HG02571 (cell line): Measurements from ENCODE around the gene DERA.
"Not testable (repeated sequence)": the region's sequence is repeated elsewhere in the genome, so short reads cannot be mapped to it uniquely, and the experiment has no call there.

ENCODE experiments used
- ATAC-seq: cut with Tn5 transposase; IDR thresholded peaks from one replicate; pipeline ENCODE4 v1.9.1; 2021; ENCODE audit warnings: mild to moderate bottlenecking, moderate library complexity; ENCODE audit not compliant: unreplicated experiment

Gene DERA

DNA sequence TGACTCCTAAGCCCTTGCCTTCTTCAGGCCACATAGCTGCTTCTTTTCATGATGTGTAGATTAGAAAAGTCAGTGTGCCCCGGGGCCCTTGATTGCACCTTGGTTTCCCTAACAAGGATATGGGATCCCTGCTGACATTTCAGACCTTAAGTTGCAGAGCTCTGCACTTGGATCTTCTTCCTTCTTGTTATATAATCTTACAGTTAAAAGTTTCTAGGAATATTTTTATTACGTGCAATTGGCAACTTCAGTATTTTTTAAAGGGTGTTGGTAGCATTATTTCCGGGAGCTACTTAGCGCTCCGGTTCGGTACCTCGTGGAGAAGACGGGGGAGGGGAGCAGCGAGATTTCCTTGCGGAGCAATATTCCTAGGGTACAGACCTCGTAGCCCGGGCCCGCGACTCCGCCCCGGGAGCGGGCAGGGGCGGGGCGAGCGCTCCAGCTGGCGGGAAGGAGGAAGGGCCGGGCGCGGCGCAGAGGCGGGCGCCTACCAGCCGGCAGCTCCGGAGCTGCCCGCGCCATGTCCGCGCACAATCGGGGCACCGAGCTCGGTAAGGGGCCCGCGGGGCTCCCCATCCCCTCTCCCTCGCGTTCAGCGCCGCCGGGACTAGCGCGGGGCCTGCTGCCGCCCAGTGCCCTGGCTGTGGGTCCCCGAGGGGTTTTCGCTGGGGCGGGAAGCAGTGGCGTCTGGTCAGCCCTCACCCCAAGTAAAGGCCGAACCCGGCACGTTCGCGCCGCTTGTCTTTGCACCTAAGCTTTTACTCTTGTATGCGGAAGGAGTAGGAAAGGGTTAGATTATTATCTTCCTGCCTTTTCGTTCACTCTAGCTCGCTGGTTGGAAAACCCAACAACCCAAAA lies at the start of gene DERA:
DERA (plus strand) TSS at position 469 of the 858 bp plus-strand sequence; CDS start at position 521, 52 bp downstream.
- ATAC-seq, result peak; percentile 94

DNA sequence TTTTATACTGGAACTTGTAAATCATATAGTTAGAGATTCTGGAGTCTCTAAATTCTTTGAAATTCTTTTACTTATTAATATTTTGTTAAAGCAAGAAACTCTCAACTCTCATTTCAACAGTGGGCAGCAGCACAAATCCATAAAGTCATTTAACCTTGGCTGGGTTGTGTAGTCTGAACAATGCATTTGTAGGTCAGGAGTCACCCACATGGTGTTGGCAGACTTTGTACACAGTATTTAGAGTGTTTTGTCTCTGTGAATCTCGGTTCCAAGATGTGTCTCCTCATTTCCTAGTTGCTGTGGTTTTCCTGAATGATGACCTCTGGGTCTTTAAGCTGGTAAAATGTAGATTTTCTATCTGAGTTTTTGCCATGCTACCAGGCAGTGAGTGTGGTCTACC lies 49.7 kb upstream of the DERA start:
- no peak for ATAC-seq

DNA sequence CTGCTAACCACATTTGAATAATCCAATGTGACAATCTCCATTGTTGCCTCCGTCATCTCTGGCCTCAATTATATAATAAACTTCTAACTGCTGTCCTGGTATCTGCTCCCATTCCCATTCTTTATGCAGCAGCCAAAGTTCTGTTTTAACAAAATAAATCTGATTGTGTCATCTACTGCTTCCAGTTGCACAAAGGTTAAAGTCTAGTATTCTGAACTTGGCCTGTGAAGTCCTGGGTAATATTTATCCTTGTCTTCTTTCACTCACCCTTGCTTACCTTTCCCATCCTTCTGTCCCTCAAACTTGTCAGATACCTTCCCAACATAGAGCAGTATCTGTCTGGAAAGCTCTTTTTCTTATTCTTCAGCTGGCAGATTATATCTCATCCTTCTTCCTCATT lies 48.3 kb upstream of the DERA start:
- ATAC-seq, result no peak

- ATAC-seq, result no peak
Measured at GRCh38 chr12:15863372-15863771, 47.8 kb upstream of the DERA start.

DNA sequence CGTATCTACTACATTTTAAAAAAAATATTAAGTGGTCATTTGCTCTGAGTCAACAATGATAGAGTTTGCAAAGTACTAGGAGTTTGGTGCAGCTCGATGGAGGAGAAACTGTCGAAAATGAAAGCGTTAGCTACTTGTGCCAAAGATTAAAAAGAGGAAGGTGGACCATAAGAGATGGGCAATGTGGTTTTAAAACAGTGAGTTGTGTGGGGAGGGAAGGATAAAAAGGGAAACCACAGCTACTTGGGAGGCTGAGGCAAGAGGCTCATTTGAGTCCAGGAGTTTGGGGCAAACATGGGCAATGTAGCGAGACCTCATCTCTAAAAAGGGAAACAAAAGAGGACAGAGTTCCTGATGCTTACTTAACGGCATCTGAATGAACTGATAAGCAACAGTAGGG lies 47.1 kb upstream of the DERA start:
- ATAC-seq, result peak; percentile 92

DNA sequence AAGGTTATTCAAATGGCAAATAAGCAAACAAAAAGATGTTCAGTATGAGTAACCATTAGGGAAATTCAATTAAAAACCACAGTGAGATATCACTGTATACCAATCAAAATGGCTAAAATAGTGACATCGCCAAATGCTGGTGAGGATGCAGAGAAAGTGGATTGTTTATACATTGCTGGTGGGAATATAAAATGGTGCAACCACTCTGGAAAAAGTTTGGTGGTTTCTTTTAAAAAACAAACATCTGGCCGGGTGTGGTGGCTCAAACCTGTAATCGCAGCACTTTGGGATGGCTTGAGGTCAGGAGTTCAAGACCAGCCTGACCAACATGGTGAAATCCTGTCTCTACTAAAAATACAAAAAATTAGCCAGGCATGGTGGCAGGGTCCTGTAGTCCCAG lies 42.9 kb upstream of the DERA start:
- no peak for ATAC-seq

- ATAC-seq, result no peak
Measured at GRCh38 chr12:15873556-15873955, 37.6 kb upstream of the DERA start.

DNA sequence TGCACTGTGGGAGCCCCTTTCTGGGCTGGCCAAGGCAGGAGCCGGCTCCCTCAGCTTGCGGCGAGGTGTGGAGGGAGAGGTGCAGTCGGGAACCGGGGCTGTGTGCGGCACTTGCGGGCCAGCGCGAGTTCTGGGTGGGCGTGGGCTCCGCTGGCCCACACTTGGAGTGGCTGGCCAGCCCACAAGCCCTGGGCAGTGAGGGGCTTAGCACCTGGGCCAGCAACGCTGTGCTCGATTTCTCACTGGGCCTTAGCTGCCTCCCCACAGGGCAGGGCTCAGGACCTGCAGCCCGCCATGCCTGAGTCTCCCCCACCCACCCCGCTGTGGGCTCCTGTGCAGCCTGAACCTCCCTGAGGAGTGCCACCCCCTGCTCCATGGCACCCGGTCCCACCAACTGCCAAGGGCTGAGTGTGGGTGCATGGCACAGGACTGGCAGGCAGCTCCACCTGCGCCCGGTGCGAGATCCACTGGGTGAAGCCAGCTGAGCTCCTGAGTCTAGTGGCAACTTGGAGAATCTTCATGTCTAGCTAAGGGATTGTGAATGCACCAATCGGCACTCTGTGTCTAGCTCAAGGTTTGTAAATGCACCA lies 36.5 kb upstream of the DERA start:
- ATAC-seq, result not testable (repeated sequence)

DNA sequence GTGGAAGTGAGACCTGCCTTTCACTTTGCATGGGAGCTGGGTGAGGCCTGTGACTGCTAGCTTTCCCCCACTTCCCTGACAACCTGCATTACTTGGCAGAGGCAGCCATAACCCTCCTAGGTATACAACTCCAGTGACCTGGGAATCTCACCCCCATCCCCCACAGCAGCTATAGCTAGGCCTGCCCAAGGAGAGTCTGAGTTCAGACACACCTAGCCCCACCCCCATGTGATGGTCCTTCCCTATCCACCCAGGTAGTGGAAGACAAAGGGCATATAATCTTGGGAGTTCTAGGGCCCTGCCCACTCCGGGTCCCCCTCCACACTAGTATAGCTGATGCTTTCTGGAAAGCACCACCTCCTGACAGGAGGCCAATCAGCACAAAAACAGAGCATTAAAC lies 35.3 kb upstream of the DERA start:
- no peak for ATAC-seq

DNA sequence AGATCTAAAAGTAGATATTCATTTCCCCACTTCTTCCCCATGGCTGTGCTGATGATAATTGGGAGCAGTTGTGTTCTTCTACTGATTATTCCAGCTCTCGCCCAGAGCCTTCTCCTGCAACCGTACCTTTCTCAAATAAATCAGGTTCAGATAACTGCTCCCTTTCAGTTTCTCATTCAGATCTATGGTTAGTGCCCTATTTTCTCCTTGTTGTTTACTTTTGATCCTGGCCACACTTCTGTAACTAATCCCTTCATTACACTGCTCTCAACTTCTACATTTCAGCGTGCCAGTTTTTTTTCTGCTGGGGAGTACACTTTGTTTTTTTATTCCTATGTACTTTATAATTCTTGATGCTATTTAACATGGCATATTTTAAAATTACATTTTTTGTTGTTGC lies 31.7 kb upstream of the DERA start:
- no peak for ATAC-seq

- ATAC-seq, result no peak
Measured at GRCh38 chr12:15880721-15881120, 30.4 kb upstream of the DERA start.

DNA sequence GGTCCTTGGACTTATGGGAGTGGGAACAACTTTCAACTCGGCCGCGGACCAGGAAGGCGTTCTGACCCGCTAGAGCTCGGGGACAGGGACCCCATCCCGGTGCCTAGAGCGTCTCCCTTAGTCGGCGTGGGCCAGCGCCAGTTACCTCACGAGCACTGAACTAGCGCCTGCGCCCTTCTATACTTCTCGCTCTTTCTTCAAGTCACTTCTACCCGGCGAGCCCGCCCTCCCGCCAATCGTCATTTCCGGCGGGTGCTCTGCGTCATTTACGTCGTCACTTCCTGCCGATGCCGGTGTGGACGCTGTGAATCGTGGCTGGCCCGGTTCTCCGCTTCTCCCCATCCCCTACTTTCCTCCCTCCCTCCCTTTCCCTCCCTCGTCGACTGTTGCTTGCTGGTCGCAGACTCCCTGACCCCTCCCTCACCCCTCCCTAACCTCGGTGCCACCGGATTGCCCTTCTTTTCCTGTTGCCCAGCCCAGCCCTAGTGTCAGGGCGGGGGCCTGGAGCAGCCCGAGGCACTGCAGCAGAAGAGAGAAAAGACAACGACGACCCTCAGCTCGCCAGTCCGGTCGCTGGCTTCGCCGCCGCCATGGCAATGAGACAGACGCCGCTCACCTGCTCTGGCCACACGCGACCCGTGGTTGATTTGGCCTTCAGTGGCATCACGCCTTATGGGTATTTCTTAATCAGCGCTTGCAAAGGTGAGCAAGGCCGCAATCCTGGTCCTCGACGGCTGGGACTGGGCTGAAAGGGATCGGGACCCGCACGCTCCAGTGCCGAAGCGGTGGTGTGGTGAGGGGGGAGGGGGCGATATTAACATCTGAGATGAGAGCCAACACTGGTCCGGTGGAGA lies 28.8 kb upstream of the DERA start, which contains the start of gene STRAP:
STRAP (plus strand) TSS at position 270 of the 854 bp plus-strand sequence; CDS start at position 591, 321 bp downstream.
- ATAC-seq, result peak; percentile 97

DNA sequence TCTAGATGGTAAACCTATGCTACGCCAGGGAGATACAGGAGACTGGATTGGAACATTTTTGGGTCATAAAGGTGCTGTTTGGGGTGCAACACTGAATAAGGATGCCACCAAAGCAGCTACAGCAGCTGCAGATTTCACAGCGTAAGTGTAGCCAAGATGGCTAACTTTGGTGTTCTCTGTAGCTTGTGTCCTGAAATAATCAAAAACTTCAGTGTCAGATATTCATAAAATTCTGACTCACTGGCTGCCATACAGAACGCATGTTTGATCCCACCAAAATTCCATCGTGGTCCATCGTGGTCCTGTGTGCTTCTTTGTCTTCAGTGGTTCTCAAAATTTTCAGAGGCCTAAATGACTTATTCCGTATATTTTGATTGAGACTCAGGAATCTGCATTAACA lies 27.6 kb upstream of the DERA start:
- ATAC-seq, result no peak

- no peak for ATAC-seq
Measured at GRCh38 chr12:15886372-15887042, 24.6 kb upstream of the DERA start.

DNA sequence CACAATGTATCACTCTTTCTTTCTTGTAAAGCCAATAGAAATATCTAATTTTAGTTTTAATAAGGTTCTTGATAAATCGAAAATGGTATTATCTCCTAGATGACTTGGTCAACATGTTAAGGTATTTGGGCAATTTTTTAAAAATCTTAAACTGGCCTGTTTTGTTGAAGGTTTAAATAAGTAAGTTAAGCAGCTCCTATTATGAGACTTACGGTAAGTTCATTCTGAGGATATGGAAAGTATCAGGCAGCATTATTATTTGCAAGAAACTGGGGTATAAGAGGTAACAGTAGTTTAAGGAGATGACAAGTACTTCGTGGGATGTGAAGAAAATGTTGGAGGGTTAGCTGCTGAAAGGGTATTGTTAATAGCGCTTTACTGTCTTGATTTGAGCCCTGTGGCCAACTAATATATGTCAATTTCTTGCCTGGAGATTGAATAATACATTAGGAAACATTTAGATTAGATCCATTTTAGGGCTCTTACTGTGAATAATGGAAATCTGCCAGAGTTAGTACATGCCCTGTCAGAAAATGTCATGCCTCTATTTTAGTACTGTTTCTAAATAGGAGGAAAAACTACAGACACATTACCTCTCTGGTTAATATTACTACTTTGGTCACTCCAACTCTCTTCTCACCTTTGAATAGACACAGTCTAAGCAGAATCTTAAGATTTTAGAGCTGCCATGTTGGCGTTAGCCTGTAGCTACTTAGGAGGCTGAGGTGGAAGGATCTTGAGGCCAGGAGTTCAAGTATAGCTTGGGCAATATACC lies 23.9 kb upstream of the DERA start:
- no peak for ATAC-seq

- ATAC-seq, result no peak
Measured at GRCh38 chr12:15892645-15893259, 18.4 kb upstream of the DERA start.

DNA sequence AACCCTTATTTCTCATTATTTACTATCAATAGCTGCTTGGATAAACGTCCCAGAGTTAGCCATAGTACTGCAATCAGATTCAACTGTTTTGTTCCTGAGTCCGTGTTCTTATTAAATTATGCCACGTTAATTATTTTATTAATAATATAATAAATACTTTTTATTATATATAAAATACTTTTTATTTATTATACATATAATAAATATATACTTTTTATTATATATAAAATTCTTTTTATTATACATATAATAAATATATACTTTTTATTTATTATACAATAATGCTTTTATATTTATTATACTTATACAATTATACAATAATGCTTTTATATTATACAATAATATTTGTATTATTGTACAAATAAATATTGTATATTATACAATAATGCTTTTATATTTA lies 17.9 kb upstream of the DERA start:
- no peak for ATAC-seq

GRCh38 chr12:15896867-15897266 lies 14.3 kb upstream of the DERA start:
- no peak for ATAC-seq

GRCh38 chr12:15897433-15897832 lies 13.7 kb upstream of the DERA start:
- ATAC-seq, result no peak
